Skin epidermis (tissue), 12 donors: ENCODE measurements around the gene SPCS2.
"Not testable (repeated sequence)": the region's sequence is repeated elsewhere in the genome, so short reads cannot be mapped to it uniquely, and the experiment has no call there.

Source experiments
- H3K27ac ChIP-seq, 21 experiments: fragments of 200-600 bp; sonication (generic) in 11 of 21; one replicate each; pipeline ENCODE4 v1.5.0; 2020; ENCODE audit warnings: mild to moderate bottlenecking in 3 of 21, inconsistent platforms in 2 of 21, moderate library complexity in 2 of 21
- H3K4me3 ChIP-seq, 7 experiments: fragments of 200-600 bp; sonication (generic) in 2 of 7; one replicate each; pipeline ENCODE4 v1.5.0; 2020; ENCODE audit warnings: inconsistent platforms in 2 of 7, mild to moderate bottlenecking in 2 of 7, moderate library complexity in 1 of 7

Gene SPCS2

GRCh38 chr11:74942073-74942759 lies 6.8 kb upstream of the SPCS2 start:
- Histone ChIP-seq H3K27ac (peak overlapping the region in 5 of 21 experiments; percentile 1 to 68 (median 41)), H3K4me3 (no peak overlapping the region)

GRCh38 chr11:74948546-74948897 lies 544 bp upstream of the SPCS2 start:
- H3K27ac ChIP-seq, result peak overlapping the region in 20 of 21 experiments; percentile 55 to 96 (median 87)
- H3K4me3 ChIP-seq, result peak overlapping the region; percentile 64 to 95 (median 81)

- peak overlapping the region in 20 of 21 experiments; percentile 77 to 96 (median 88) for H3K27ac ChIP-seq
- peak overlapping the region; percentile 64 to 95 (median 81) for H3K4me3 ChIP-seq
Observed at GRCh38 chr11:74949753-74950137, 679 bp downstream of the SPCS2 start.

- H3K4me3 ChIP-seq, result peak overlapping the region; percentile 64 to 95 (median 81)
Observed at GRCh38 chr11:74950374-74950969, 1.4 kb downstream of the SPCS2 start.

GRCh38 chr11:74951226-74951625 lies 2.2 kb downstream of the SPCS2 start:
- Histone ChIP-seq H3K4me3 (no peak overlapping the region), H3K27ac (no peak overlapping the region)

More at GRCh38 chr11:74950374-74950969, 1.4 kb downstream of the SPCS2 start:
- peak overlapping the region in 3 of 21 experiments; percentile 93 to 96 (median 95) for H3K27ac ChIP-seq

GRCh38 chr11:74952752-74953151 lies 3.7 kb downstream of the SPCS2 start:
- H3K4me3 ChIP-seq, result no peak overlapping the region
- no peak overlapping the region for H3K27ac ChIP-seq

GRCh38 chr11:74953451-74953850 lies 4.4 kb downstream of the SPCS2 start:
- Histone ChIP-seq H3K27ac (no peak overlapping the region), H3K4me3 (no peak overlapping the region)

- H3K4me3 ChIP-seq, result no peak overlapping the region
- H3K27ac ChIP-seq, result no peak overlapping the region
Observed at GRCh38 chr11:74954199-74954598, 5.1 kb downstream of the SPCS2 start.

- H3K4me3 ChIP-seq, result no peak overlapping the region
- no peak overlapping the region for H3K27ac ChIP-seq
Observed at GRCh38 chr11:74956397-74957015, 7.4 kb downstream of the SPCS2 start.

- no peak overlapping the region for H3K27ac ChIP-seq
- no peak overlapping the region for H3K4me3 ChIP-seq
Observed at GRCh38 chr11:74957937-74958629, 9.0 kb downstream of the SPCS2 start.

GRCh38 chr11:74960128-74960527 lies 11.1 kb downstream of the SPCS2 start:
- H3K4me3 ChIP-seq, H3K27ac ChIP-seq: not testable (repeated sequence)

- no peak overlapping the region for H3K27ac ChIP-seq
Observed at GRCh38 chr11:74966651-74967050, 17.6 kb downstream of the SPCS2 start.

GRCh38 chr11:74970852-74971395 lies 21.9 kb downstream of the SPCS2 start:
- no peak overlapping the region for H3K4me3 ChIP-seq
- H3K27ac ChIP-seq, result no peak overlapping the region

More at GRCh38 chr11:74966651-74967050, 17.6 kb downstream of the SPCS2 start:
- H3K4me3 ChIP-seq, result no peak overlapping the region

- no peak overlapping the region for H3K4me3 ChIP-seq
- no peak overlapping the region for H3K27ac ChIP-seq
Observed at GRCh38 chr11:74971424-74971823, 22.4 kb downstream of the SPCS2 start.

GRCh38 chr11:74978041-74978440 lies 29.0 kb downstream of the SPCS2 start:
- Histone ChIP-seq H3K27ac (no peak overlapping the region), H3K4me3 (no peak overlapping the region)

- H3K4me3 ChIP-seq, result no peak overlapping the region
Observed at GRCh38 chr11:74980634-74981033, 31.6 kb downstream of the SPCS2 start.

GRCh38 chr11:74981888-74982287 lies 32.8 kb downstream of the SPCS2 start:
- H3K4me3 ChIP-seq, result no peak overlapping the region
- H3K27ac ChIP-seq, result no peak overlapping the region

More at GRCh38 chr11:74980634-74981033, 31.6 kb downstream of the SPCS2 start:
- no peak overlapping the region for H3K27ac ChIP-seq

GRCh38 chr11:74984070-74984469 lies 35.0 kb downstream of the SPCS2 start:
- no peak overlapping the region for H3K27ac ChIP-seq
- no peak overlapping the region for H3K4me3 ChIP-seq

- Histone ChIP-seq H3K27ac (no peak overlapping the region), H3K4me3 (no peak overlapping the region)
Observed at GRCh38 chr11:74984730-74985129, 35.7 kb downstream of the SPCS2 start.
